Astrocyte (in vitro differentiated cells and primary cell): Measurements from ENCODE around the gene MEGF6. TPM values are rescaled to one million over a fixed set of nuclear protein-coding genes. Genes with fewer than 3 reads are reported as not detected.

Experiments
- DNase-seq: peaks from one replicate; pipeline ENCODE4 v3.0.0-alpha.2; 2010; ENCODE audit warnings: low read depth
- FAIRE-seq: peaks from 2 replicates; lab custom pipeline; 2011; peaks lifted over from hg19 to GRCh38; lab: Jason Lieb, UNC
- H2AFZ ChIP-seq: 2 replicates; pipeline ENCODE4 v1.6.0; 2012; ENCODE audit warnings: low read depth, low read length, inconsistent platforms
- H3K27ac ChIP-seq: 2 replicates; pipeline ENCODE4 v1.5.1; 2011; ENCODE audit warnings: low read depth, low read length, inconsistent platforms
- H3K27me3 ChIP-seq: 2 replicates; pipeline ENCODE4 v1.6.0; 2011; ENCODE audit warnings: low read length, inconsistent platforms; ENCODE audit not compliant: insufficient read depth
- H3K36me3 ChIP-seq: 2 replicates; pipeline ENCODE4 v1.5.1; 2011; ENCODE audit warnings: low read length, inconsistent platforms; ENCODE audit not compliant: insufficient read depth
- H3K4me1 ChIP-seq: 2 replicates; pipeline ENCODE4 v1.5.1; 2011; ENCODE audit warnings: low read length, inconsistent platforms; ENCODE audit not compliant: insufficient read depth
- H3K4me2 ChIP-seq: 2 replicates; pipeline ENCODE4 v1.6.0; 2012; ENCODE audit warnings: low read length, inconsistent platforms
- H3K4me3 ChIP-seq: 2 replicates; pipeline ENCODE4 v1.5.1; 2011; ENCODE audit warnings: low read depth, mild to moderate bottlenecking, low read length, inconsistent platforms; ENCODE audit not compliant: insufficient read depth
- H3K79me2 ChIP-seq: 2 replicates; pipeline ENCODE4 v1.6.0; 2012; ENCODE audit warnings: mild to moderate bottlenecking, low read length, inconsistent platforms; ENCODE audit not compliant: insufficient read depth
- H3K9ac ChIP-seq: 2 replicates; pipeline ENCODE4 v1.6.0; 2012; ENCODE audit warnings: mild to moderate bottlenecking, low read length, inconsistent platforms
- H3K9me3 ChIP-seq: 2 replicates; pipeline ENCODE4 v1.5.1; 2012; ENCODE audit warnings: low read depth, mild to moderate bottlenecking, low read length, inconsistent platforms; ENCODE audit not compliant: insufficient read depth
- H4K20me1 ChIP-seq: 2 replicates; pipeline ENCODE4 v1.6.0; 2012; ENCODE audit warnings: low read length, inconsistent platforms; ENCODE audit not compliant: insufficient read depth
- H3K27ac Mint-ChIP-seq: one replicate; pipeline ENCODE4 v1.8.0; 2021; ENCODE audit warnings: mild to moderate bottlenecking, mixed read lengths; ENCODE audit not compliant: unreplicated experiment
- H3K27me3 Mint-ChIP-seq: one replicate; pipeline ENCODE4 v1.8.0; 2021; ENCODE audit warnings: low read depth, mixed read lengths; ENCODE audit not compliant: unreplicated experiment
- H3K36me3 Mint-ChIP-seq: one replicate; pipeline ENCODE4 v1.8.0; 2021; ENCODE audit warnings: low read depth, mixed read lengths; ENCODE audit not compliant: unreplicated experiment
- H3K4me1 Mint-ChIP-seq: one replicate; pipeline ENCODE4 v1.8.0; 2021; ENCODE audit warnings: low read depth, mixed read lengths; ENCODE audit not compliant: unreplicated experiment
- H3K4me3 Mint-ChIP-seq: one replicate; pipeline ENCODE4 v1.8.0; 2021; ENCODE audit warnings: mild to moderate bottlenecking, moderate library complexity, mixed read lengths; ENCODE audit not compliant: unreplicated experiment
- H3K9me3 Mint-ChIP-seq: one replicate; pipeline ENCODE4 v1.8.0; 2021; ENCODE audit warnings: mild to moderate bottlenecking, mixed read lengths; ENCODE audit not compliant: unreplicated experiment
- CTCF ChIP-seq: IDR thresholded peaks from 2 replicates; pipeline ENCODE4 v1.5.1; 2011; ENCODE audit warnings: low read depth, mild to moderate bottlenecking, inconsistent platforms, low read length, moderate library complexity; ENCODE audit not compliant: insufficient read depth
- EZH2 ChIP-seq: IDR thresholded peaks from 2 replicates; pipeline ENCODE4 v1.6.1; 2012; ENCODE audit warnings: mild to moderate bottlenecking, low read length, inconsistent platforms; ENCODE audit not compliant: insufficient read depth
- total RNA-seq: library from RNA; stranded (reverse); gene quantifications from 2 replicates; pipeline ENCODE4 v1.2.1, GENCODE V29; 2021

The MEGF6 gene
- total RNA-seq, 1 donor from 2014 or later, result 14.8 TPM

GRCh38 chr1:3491291-3492246, 119.7 kb downstream of the MEGF6 start:
- Mint-ChIP-seq H3K4me1 (no peaks in the 10 kb centered on the region), H3K36me3 (peaks cover 1% of the 10 kb centered on the region), H3K27me3 (peaks cover 13% of the 10 kb centered on the region), H3K9me3 (peaks cover 7% of the 10 kb centered on the region), H3K27ac (no peak overlapping the region), H3K4me3 (no peak overlapping the region)
- Histone ChIP-seq H3K4me3 (no peak overlapping the region), H3K9ac (no peak overlapping the region), H3K9me3 (peaks cover 12% of the 10 kb centered on the region), H3K27me3 (no peaks in the 10 kb centered on the region), H3K36me3 (no peaks in the 10 kb centered on the region), H2AFZ (no peak overlapping the region), H3K79me2 (no peaks in the 10 kb centered on the region), H3K4me2 (peak overlapping the region; percentile 72), H4K20me1 (no peaks in the 10 kb centered on the region), H3K4me1 (peaks cover 13% of the 10 kb centered on the region), H3K27ac (no peak overlapping the region)
- DNase-seq (no peak), FAIRE-seq (no peak)
- TF ChIP-seq EZH2 (no peak), CTCF (peak; percentile 64)

- no peak overlapping the region for H3K9ac ChIP-seq
- H3K9me3 ChIP-seq, result peaks cover 12% of the 10 kb centered on the region
- Mint-ChIP-seq H3K4me3 (no peak overlapping the region), H3K27ac (no peak overlapping the region), H3K4me1 (no peaks in the 10 kb centered on the region), H3K27me3 (peaks cover 13% of the 10 kb centered on the region), H3K9me3 (peaks cover 7% of the 10 kb centered on the region), H3K36me3 (peaks cover 1% of the 10 kb centered on the region)
- TF ChIP-seq CTCF (no peak), EZH2 (no peak)
- DNase-seq, result no peak
- no peak overlapping the region for H3K4me2 ChIP-seq
- H3K4me3 ChIP-seq, result no peak overlapping the region
- H4K20me1 ChIP-seq, result no peaks in the 10 kb centered on the region
- no peaks in the 10 kb centered on the region for H3K36me3 ChIP-seq
- FAIRE-seq, result no peak
- H3K4me1 ChIP-seq, result peaks cover 2% of the 10 kb centered on the region
- peaks cover 2% of the 10 kb centered on the region for H3K27me3 ChIP-seq
- H3K27ac ChIP-seq, result no peak overlapping the region
- H3K79me2 ChIP-seq, result no peaks in the 10 kb centered on the region
- H2AFZ ChIP-seq, result no peak overlapping the region
Measured at GRCh38 chr1:3490046-3490745, 121.1 kb downstream of the MEGF6 start.
